Endometrial microvascular endothelial cells (primary cell): ENCODE data around the gene KIFAP3. TPM values are rescaled to one million over a fixed set of nuclear protein-coding genes. Genes with fewer than 3 reads are reported as not detected.
"Not testable (repeated sequence)": the region's sequence is repeated elsewhere in the genome, so short reads cannot be mapped to it uniquely, and the experiment has no call there.

Experiments used
- in situ Hi-C: cut with HindIII; loops from 2 replicates; pipeline ENCODE4 v1.10.0; 2017; ENCODE audit warnings: low sequenced_read_pairs, low pct_unique_long_range_greater_than_20kb; ENCODE audit errors: inconsistent ontology term
- total RNA-seq: library from RNA; depleted of rRNA; stranded (reverse); fragments of >200 nt; gene quantifications from one replicate; pipeline ENCODE4 v1.2.3, GENCODE V29; 2015; ENCODE audit errors: inconsistent ontology term

KIFAP3 gene
- 17.3 TPM for total RNA-seq

DNA sequence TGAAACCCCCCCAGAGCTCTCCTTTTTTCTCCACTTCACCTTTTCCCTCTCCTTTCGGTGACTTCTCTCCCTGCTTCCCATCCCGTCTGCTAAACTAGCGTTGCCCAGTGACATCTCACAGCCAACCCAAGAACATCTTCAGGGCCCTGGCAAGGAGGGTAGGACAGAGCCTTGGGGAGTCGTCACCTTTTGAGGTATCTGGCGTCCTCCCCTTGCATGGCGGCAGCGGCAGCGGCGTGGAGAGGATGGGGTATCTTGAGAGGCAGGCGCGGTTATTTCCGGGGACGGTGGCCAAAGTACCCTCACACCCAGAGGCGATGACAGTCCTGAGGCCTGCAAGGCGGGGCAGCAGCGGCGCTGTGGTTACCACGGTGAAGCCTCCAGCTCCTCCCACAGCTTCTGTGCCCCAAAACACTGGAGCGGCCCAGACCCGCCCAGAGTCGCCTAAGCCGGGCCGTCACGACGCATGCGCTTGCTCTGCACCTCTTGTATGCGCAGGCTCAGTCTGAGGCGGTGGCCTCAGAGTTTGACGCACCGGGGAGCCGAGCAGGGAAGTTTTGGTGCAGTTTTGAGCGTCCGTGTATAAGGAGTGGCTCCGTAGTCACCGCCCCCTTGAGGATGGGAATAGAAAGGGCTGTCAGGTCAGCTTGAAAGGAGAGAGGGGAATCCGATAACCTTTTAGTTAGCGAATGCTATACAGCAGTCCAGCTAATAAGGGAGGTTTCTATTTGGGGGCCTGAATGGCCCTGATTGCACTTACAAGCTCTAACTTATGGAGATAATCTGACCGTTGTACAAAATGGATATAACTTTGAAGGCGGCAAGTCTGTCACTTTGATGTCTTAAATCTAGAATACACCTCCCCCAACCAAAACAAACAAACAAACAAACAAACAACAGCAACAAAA lies at the start of gene KIFAP3:
Gene KIFAP3 (minus strand): TSS at position 446 of the 908 bp plus-strand sequence. CDS start 228 bp downstream, at position 218.
- in situ Hi-C loops = no loop called here

GRCh38 chr1:170122366-170122765 lies 47.9 kb upstream of the KIFAP3 start:
- in situ Hi-C loops = no loop called here

- in situ Hi-C loops = no loop called here
Observed at GRCh38 chr1:170114906-170115305, 40.4 kb upstream of the KIFAP3 start.

DNA sequence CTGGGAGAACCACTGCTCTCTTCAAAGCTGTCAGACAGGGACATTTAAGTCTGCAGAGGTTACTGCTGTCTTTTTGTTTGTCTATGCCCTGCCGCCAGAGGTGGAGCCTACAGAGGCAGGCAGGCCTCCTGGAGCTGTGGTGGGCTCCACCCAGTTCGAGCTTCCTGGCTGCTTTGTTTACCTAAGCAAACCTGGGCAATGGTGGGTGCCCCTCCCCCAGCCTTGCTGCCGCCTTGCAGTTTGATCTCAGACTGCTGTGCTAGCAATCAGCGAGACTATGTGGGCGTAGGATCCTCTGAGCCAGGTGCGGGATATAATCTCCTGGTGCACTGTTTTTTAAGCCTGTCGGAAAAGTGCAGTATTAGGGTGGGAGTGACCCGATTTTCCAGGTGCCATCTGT lies 38.6 kb upstream of the KIFAP3 start:
- in situ Hi-C loops = not testable (repeated sequence)

- in situ Hi-C loops = no loop called here
Observed at GRCh38 chr1:170097449-170097948, 23.0 kb upstream of the KIFAP3 start.

DNA sequence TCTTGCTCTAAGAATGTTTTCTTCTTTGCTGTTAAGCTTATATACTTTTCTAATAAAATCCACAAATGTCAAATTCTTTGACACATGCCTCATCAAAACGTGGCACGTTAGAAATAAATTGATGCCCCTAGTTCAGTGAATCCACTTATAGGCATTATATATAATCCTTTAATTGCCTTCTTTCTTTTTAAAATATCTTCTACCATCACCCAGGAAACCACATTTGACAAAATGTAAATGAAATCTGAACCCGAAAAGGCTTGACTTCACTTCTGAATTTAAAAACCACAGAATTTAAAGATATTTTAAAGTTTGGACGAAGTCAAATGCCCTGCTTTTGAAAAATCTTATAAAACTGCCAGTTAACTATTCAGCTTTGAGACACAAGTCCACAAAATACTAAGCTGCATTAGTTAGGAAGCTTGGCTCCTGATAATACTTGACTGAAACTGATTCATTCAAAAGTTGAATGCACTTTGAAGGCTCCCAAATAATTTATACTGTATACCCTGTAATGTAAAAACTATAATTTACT lies 22.4 kb upstream of the KIFAP3 start:
- in situ Hi-C loops = no loop called here

- in situ Hi-C loops = no loop called here
Observed at GRCh38 chr1:170095976-170096748, 21.7 kb upstream of the KIFAP3 start.

DNA sequence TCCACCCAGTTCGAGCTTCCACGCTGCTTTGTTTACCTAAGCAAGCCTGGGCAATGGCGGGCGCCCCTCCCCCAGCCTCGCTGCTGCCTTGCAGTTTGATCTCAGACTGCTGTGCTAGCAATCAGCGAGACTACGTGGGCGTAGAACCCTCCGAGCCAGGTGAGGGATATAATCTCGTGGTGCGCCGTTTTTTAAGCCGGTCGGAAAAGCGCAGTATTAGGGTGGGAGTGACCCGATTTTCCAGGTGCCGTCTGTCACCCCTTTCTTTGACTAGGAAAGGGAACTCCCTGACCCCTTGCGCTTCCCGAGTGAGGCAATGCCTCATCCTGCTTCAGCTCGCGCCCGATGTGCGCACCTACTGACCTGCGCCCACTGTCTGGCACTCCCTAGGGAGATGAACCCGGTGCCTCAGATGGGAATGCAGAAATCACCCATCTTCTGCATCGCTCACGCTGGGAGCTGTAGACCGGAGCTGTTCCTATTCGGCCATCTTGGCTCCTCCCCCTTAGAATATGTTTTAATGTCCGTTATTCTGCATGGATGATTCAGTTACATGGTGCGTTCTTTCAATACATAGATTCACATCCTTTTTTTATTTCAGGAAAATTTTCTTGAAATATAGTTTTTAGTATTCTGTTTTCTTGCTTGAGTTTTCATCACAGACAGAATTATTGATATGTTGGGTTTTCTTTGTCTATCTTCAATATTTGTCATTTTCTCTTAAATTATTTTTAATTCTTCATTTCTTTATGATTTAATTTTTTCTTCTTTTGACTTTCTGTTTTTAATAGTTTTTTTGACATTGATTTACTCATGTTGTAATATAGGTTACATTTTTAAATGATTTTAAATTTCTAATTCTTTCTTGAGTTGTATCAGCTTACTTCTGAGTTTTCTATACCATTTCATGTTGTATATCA lies 20.5 kb upstream of the KIFAP3 start:
- in situ Hi-C loops = not testable (repeated sequence)

GRCh38 chr1:170086399-170087032 lies 12.0 kb upstream of the KIFAP3 start:
- in situ Hi-C loops = no loop called here

- in situ Hi-C loops = no loop called here
Observed at GRCh38 chr1:170085091-170085490, 10.6 kb upstream of the KIFAP3 start.

DNA sequence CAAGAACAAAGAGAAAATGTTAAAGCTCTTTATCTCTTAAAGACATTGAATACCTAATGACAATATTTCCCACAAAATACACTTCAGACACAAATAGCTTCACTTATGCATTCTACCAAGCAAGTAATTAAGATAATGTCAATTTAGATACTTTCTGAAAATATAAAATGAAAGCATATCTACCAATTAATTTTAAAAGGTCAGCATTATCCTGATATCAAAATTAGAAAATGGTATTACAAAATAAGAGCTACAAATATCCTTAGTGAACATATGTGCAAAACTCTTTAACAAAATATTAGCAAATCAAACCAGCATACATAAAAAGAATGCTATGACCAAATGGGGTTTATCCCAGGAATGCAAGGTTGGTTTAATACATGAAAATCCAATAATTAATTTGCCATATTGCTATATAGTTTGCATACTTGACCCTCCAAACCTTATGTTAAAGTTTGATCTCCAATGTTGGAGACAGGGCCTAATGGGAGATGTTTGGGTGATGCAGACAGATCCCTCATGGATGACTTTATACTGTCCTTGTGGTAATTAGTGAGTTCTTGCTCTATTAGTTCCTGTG lies 4.2 kb upstream of the KIFAP3 start:
- in situ Hi-C loops = no loop called here

DNA sequence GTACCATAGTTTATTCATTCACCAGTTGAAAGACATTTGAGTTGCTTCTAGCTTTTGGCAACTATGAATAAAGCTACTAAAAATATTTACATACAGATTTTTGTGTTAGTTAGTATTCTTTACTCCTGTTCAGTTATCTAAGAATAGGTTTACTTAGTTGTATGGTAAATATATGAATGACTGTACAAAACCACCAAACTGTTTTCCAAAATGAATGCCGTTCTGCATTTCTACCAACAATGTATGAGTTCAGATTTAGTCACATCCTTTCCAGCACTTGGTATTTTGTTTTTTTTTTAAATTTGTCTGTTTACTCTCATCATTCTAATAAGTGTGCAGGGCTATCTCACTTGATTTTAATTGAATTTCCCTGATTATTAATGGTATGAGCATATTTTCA lies 3.4 kb upstream of the KIFAP3 start:
- in situ Hi-C loops = no loop called here

DNA sequence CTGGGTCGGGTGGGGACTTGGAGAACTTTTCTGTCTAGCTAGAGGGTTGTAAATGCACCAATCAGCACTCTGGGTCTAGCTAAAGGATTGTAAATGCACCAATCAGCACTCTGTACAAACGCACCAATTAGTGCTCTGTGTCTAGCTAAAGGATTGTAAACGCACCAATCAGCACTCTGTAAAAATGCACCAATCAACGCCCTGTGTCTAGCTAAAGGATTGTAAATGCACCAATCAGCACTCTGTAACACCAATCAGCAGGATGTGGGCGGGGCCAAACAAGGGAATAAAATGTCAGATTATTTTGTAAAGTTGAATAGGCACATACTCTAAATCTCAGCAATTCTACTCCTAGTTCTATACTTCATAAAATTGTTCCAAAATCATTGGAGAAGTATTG lies 2.5 kb upstream of the KIFAP3 start:
- in situ Hi-C loops = not testable (repeated sequence)

- in situ Hi-C loops = no loop called here
Observed at GRCh38 chr1:170076199-170076598, 1.7 kb upstream of the KIFAP3 start.

GRCh38 chr1:170075186-170075585 lies 691 bp upstream of the KIFAP3 start:
- in situ Hi-C loops = no loop called here

DNA sequence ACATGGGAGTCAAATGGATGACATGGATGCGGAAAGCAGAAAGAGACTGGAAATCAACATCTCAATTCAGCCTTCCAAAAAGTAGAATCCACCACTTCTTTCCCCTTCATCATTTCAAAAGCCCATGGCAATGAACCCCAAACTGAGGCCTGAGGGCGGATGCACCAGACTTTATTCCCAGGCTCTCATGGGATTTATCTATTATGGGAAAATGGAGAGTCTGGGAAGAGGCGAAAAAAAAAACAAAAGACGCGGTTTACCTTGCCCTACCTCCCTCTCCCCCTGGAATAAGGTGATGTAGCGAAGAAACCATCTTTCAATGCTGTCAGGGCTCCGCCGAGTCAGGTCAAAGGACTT lies 624 bp downstream of the KIFAP3 start:
- in situ Hi-C loops = no loop called here

- in situ Hi-C loops = no loop called here
Observed at GRCh38 chr1:170071378-170071777, 3.1 kb downstream of the KIFAP3 start.

GRCh38 chr1:170068923-170069322 lies 5.6 kb downstream of the KIFAP3 start:
- in situ Hi-C loops = no loop called here
